MV-4-11 (cell line): ENCODE results near the gene TEX13C.
"Not testable (repeated sequence)": the region's sequence is repeated elsewhere in the genome, so short reads cannot be mapped to it uniquely, and the experiment has no call there.

Experiments
- DNase-seq: peaks from one replicate; lab custom pipeline; 2025; lab: John Stamatoyannopoulos, UW

The TEX13C gene

GRCh38 chrX:125319646-125320521, at the start of gene TEX13C:
TEX13C (plus strand) TSS chrX:125319871; CDS start chrX:125320120, 249 bp downstream.
- DNase-seq: no peak

- DNase-seq: no peak
Measured at GRCh38 chrX:125287282-125287681, 32.4 kb upstream of the TEX13C start.

- no peak for DNase-seq
Measured at GRCh38 chrX:125288343-125288742, 31.3 kb upstream of the TEX13C start.

- no peak for DNase-seq
Measured at GRCh38 chrX:125289209-125289608, 30.5 kb upstream of the TEX13C start.

- DNase-seq: no peak
Measured at GRCh38 chrX:125289920-125290319, 29.8 kb upstream of the TEX13C start.

DNA sequence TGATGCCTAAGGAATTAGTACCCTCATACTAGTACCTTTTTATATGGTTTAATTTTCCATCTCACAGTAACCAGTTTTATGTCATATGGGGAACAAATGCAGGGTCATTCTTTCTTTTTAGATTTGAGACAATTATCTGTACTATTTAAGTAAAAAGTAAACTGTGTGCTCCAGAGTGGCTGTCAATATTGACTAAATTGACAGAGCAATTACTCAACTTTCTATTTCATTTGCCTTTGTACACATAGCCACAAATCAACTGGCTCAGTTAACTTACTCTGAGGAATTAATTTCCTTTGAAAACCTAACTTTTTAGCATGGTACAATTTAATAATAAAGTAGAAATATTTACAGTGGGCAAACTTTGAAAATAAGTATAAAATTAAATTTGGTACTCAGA, 28.5 kb upstream of the TEX13C start:
- DNase-seq: no peak

DNA sequence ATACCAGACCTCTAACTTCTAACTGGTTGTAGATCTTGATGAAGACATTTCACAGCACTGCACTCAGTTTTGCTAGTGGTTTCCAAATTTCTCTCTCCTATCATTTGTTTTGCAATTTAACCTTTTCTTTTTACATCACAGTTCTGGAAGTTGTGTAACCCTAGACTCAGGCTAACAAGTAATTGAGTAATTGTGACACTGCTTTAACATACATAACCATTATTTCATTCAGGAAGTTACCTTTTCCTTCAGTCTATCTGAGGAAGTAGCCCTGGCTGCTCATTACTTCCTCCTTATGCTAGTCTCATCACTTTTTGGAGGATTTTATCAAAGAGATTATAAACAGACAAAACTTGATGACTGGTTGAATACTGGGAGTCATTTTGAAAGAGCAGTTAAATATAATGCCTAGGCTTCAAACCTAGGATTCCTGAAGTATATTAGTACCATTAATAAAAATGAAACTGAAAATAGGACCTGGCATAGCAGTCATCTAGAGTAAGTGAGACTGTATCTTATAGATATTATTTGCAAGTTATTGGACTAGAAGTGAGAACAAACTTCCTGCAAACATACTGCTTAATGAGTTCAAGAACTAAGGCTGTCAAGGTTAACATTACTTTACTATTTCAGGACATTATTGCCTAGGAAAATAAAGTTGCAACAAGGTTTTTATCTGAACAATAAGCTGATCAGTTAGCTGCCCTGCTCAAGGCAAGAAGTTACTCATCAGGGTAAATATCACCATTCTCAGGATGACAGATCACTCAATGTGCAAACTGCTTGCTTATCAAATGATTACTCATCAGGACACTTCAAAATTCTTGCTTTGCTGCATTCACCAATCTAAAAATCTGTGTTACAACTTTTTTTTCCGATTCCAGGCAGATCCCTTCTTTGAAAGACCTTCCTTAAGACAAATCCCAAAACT, 25.6 kb upstream of the TEX13C start:
- DNase-seq: peak; percentile 63

GRCh38 chrX:125295337-125295736, 24.3 kb upstream of the TEX13C start:
- DNase-seq: no peak

- no peak for DNase-seq
Measured at GRCh38 chrX:125298871-125299270, 20.8 kb upstream of the TEX13C start.

DNA sequence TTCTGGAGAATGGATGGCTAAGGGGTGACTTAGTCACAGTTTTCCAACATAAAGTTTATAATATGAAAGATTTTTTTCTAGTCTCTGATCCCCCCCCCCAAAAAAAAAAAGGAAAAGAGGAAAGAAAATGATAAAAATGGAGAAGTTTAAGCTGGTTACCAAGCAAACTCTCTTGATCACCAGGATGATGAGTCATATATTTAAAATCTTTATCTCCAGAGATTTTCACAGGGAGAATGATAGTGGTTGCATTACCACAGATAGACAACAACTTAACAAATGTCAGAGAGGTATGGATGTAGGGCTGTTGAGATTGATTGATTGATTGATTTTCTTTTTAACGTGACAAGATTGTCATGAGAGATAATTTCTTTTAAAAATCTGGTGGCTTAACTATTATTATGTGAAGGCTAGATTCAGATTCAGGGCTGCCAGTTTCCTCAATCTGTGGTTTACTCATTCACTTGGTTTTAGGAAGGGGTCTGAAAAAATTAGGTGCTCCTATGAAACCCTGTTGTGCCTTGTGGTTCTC, 13.3 kb upstream of the TEX13C start:
- no peak for DNase-seq

DNA sequence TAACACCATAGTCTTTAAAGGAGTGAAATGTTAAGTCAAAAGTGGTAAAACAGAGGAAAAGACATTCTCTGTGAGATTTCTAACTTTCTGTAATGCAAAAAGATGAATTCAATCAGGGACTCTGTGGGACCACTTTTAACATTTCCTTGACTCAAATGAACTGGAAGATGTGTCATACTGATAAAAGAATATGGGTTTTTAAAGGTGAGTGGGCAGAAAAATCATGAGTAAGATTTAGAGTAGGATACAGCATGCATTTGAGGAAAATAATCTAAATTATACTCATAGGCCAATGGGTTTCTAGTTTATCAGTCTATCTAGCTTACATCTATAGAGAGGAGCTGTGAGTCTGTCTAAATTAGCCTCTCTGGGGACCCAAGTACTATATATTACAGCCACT, 11.0 kb upstream of the TEX13C start:
- no peak for DNase-seq

DNA sequence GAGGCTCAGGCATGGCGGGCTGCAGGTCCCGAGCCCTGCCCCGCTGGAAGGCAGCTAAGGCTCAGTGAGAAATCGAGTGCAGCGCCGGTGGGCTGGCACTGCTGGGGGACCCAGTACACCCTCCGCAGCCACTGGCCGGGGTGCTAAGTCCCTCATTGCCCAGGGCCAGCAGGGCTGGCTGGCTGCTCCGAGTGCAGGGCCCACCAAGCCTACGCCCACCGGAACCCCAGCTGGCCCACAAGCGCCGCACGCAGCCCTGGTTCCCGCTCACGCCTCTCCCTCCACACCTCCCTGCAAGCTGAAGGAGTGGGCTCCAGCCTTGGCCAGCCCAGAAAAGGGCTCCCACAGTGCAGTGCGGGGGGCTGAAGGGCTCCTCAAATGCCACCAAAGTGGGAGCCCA, 505 bp upstream of the TEX13C start:
- not testable (repeated sequence) for DNase-seq

- DNase-seq: no peak
Measured at GRCh38 chrX:125322431-125322830, 2.8 kb downstream of the TEX13C start.

DNA sequence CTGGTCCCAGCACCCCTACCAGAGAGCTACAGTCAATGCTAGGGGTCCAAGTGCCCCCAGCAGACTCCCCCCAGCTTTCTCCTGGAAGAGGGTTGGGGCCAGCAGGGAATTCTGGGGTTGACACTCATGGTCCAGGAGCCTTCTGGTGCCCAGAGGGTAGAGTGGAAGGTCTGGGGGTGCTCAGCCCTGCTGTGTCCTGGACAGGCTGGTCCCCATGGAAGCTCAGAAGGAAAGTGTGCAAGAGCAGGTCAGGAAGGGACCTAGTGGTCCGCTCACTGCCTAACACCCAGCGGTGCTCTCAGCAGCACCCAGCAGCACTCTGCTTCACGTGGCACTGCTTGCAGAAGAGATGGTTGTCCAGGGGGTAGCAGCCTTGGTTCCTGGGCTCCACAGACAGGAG, 6.9 kb downstream of the TEX13C start:
- no peak for DNase-seq

GRCh38 chrX:125327891-125328290, 8.2 kb downstream of the TEX13C start:
- DNase-seq: no peak

DNA sequence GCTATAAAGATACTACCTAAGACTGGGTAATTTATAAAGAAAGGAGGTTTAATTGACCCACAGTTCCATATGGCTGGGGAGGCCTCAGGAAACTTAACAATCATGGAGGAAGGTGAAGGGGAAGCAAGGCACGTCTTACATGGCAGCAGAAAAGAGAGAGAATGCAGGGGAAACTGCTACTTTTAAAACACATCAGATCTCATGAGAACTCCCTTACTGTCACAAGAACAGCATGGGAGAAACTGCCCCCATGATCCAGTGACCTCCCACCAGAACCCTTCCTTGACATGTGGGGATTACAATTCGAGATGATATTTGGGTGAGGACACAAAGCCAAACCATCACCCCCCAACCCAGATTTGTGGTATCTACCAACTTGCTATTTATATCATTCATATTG, 13.9 kb downstream of the TEX13C start:
- DNase-seq: no peak

DNA sequence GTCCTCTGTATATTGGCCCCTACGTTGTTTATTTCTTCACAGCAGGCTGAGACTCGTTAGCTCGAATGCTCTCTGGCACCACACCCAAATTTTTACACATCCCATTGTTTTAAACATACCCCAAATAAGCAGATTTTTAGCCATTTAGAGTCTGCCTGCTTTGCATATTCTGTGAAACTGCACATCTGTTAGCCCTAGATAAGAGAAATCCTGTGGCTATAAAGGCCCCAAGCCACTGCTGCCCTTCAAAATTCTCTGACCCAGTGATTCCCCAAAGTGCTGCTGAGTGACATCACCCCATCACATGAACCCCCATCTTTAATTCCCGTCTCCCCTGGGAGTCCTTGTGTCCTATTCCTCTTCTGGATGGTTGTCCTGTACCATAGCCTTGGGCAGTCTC, 20.8 kb downstream of the TEX13C start:
- no peak for DNase-seq

GRCh38 chrX:125374169-125374568, 54.5 kb downstream of the TEX13C start:
- DNase-seq: no peak
